ENCODE results near the gene PBX3.

The PBX3 gene

DNA sequence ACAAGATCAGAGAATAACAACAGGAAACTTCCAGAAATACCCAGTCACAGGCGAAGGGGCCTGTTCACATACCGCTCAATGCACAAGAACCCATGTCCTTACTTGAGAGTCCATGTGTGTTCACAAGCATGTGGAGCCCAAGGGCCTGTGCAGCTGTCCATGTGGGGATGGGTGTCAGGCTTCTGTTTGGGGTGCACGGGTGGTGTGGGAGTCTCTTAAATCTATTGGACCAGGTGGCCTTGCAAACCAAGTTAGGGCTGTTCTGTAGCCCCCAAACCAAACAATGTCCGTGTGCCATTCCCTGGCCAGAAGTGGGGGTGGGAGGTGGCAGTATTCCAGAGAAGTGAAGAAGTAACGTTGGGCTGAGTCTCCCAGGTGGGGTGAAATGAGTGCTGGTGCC, 222.3 kb downstream of the PBX3 start:
- no peaks in the 10 kb centered on the region for H3K79me2 ChIP-seq (ENCODE audit: control insufficient read depth, insufficient read depth, low read length, unreplicated experiment)
- H3K36me3 ChIP-seq (ENCODE audit: insufficient read depth, low read length), result no peaks in the 10 kb centered on the region
- H3K27me3 ChIP-seq (ENCODE audit: insufficient read depth, low read length), result no peaks in the 10 kb centered on the region
- H3K4me3 ChIP-seq (ENCODE audit: low read depth, low read length), result no peak overlapping the region
- H3K27ac ChIP-seq (ENCODE audit: low read depth, low read length), result no peak overlapping the region
- no peaks in the 10 kb centered on the region for H3K4me1 ChIP-seq (ENCODE audit: control insufficient read depth, insufficient read depth, low read length, unreplicated experiment)
- H2AFZ ChIP-seq (ENCODE audit: low read length, unreplicated experiment), result no peak overlapping the region

DNA sequence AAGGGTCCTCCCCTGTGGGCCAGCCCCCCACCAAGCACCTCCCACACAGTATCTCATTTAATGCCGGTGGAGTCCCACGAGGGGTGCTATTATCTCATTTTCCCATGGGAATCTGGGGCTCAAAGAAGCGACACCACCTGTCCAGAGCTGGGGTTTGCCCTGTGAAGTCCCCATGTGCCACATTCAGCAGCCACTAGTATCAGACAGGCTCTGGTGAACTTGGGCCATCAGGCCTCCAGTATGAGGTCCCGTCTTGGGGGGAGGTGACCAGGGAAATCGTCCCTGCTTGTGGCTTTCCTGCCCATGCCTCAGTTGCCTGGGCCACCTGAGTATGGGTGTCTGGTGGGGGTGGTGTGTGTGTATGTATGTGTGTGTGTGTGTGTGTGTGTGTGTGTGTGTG, 222.7 kb downstream of the PBX3 start:
- H3K4me3 ChIP-seq (ENCODE audit: low read depth, low read length), result no peak overlapping the region
- H3K27me3 ChIP-seq (ENCODE audit: insufficient read depth, low read length), result no peaks in the 10 kb centered on the region
- no peaks in the 10 kb centered on the region for H3K79me2 ChIP-seq (ENCODE audit: control insufficient read depth, insufficient read depth, low read length, unreplicated experiment)
- H3K27ac ChIP-seq (ENCODE audit: low read depth, low read length), result no peak overlapping the region
- no peaks in the 10 kb centered on the region for H3K4me1 ChIP-seq (ENCODE audit: control insufficient read depth, insufficient read depth, low read length, unreplicated experiment)
- no peaks in the 10 kb centered on the region for H3K36me3 ChIP-seq (ENCODE audit: insufficient read depth, low read length)
- H2AFZ ChIP-seq (ENCODE audit: low read length, unreplicated experiment), result no peak overlapping the region

DNA sequence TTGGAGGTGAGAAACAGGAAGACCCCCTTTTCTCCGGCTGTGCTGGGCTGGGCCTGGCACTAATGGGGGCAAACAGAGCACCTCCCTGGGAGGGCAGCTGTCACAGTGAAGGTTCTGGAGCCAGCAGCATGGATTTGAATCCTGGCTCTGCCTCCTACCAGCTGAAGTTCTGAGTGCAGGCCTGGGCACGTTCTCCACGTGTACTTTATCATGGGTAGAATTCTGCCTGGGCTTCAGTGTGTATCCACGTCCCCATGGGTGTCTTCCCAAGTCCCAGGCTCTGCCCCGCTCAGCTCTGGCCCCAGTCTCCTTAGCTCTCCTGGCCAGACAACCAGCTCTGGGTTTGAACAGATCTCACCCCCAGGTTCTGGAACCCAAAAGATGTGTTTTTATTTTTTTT, 223.2 kb downstream of the PBX3 start:
- no peaks in the 10 kb centered on the region for H3K4me1 ChIP-seq (ENCODE audit: control insufficient read depth, insufficient read depth, low read length, unreplicated experiment)
- no peaks in the 10 kb centered on the region for H3K36me3 ChIP-seq (ENCODE audit: insufficient read depth, low read length)
- no peaks in the 10 kb centered on the region for H3K27me3 ChIP-seq (ENCODE audit: insufficient read depth, low read length)
- no peak overlapping the region for H3K27ac ChIP-seq (ENCODE audit: low read depth, low read length)
- no peak overlapping the region for H2AFZ ChIP-seq (ENCODE audit: low read length, unreplicated experiment)
- no peak overlapping the region for H3K4me3 ChIP-seq (ENCODE audit: low read depth, low read length)
- H3K79me2 ChIP-seq (ENCODE audit: control insufficient read depth, insufficient read depth, low read length, unreplicated experiment), result no peaks in the 10 kb centered on the region

DNA sequence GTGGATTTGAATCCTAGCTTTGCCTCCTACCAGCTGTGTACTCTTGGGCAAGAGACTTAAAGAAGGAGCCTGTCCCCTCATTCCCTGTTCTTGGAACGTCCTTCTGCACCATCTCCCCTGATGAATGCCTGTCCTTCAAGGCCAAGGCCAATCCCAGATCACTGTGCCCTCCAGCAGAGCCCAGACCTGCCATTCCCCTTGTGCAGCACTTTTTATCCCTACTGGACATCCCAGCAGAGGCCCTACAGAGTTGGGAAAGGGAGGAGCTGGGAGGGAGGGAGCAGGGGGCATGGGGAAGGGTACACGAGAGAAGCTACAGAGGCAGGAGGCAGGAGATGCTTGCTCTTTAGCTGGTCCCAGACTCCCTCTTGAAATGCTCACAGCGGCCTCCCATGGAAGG, 223.9 kb downstream of the PBX3 start:
- no peak overlapping the region for H3K27ac ChIP-seq (ENCODE audit: low read depth, low read length)

GRCh38 chr9:125972012-125972729, 225.0 kb downstream of the PBX3 start:
- H3K36me3 ChIP-seq (ENCODE audit: insufficient read depth, low read length), result no peaks in the 10 kb centered on the region
- H3K27ac ChIP-seq (ENCODE audit: low read depth, low read length), result no peak overlapping the region
- no peak overlapping the region for H3K4me3 ChIP-seq (ENCODE audit: low read depth, low read length)
- no peaks in the 10 kb centered on the region for H3K4me1 ChIP-seq (ENCODE audit: control insufficient read depth, insufficient read depth, low read length, unreplicated experiment)
- H3K79me2 ChIP-seq (ENCODE audit: control insufficient read depth, insufficient read depth, low read length, unreplicated experiment), result no peaks in the 10 kb centered on the region
- no peaks in the 10 kb centered on the region for H3K27me3 ChIP-seq (ENCODE audit: insufficient read depth, low read length)
- H2AFZ ChIP-seq (ENCODE audit: low read length, unreplicated experiment), result no peak overlapping the region

More for the DNA sequence above, 223.9 kb downstream of the PBX3 start:
- Histone ChIP-seq H3K27me3 (ENCODE audit: insufficient read depth, low read length) (no peaks in the 10 kb centered on the region), H2AFZ (ENCODE audit: low read length, unreplicated experiment) (no peak overlapping the region), H3K4me1 (ENCODE audit: control insufficient read depth, insufficient read depth, low read length, unreplicated experiment) (no peaks in the 10 kb centered on the region), H3K36me3 (ENCODE audit: insufficient read depth, low read length) (no peaks in the 10 kb centered on the region), H3K4me3 (ENCODE audit: low read depth, low read length) (no peak overlapping the region), H3K79me2 (ENCODE audit: control insufficient read depth, insufficient read depth, low read length, unreplicated experiment) (no peaks in the 10 kb centered on the region)

- Histone ChIP-seq H2AFZ (ENCODE audit: low read length, unreplicated experiment) (no peak overlapping the region), H3K79me2 (ENCODE audit: control insufficient read depth, insufficient read depth, low read length, unreplicated experiment) (no peaks in the 10 kb centered on the region)
These were observed 226.4 kb downstream of the PBX3 start for GRCh38 chr9:125973547-125973946.

DNA sequence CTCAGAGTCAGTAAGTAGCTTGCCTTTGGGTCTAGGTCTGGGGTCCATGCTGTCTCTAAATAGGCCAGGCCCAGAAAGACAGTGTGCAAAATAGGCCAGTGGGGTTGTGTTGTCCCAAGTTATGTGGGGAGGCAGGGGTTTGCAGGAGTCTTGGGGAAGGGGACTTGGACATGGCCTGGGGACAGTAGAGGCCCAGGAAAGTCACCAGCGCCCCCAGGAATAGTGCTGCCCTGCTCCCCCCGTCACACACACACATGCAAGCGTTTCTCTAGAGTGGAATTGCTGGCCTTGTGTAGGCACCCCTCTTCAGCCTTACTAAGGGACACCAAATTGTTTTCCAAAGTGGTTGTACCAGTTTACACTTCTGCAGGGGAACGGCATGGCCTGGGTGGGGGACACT, 227.5 kb downstream of the PBX3 start:
- no peak overlapping the region for H3K27ac ChIP-seq (ENCODE audit: low read depth, low read length)
- H3K4me3 ChIP-seq (ENCODE audit: low read depth, low read length), result no peak overlapping the region
- no peaks in the 10 kb centered on the region for H3K79me2 ChIP-seq (ENCODE audit: control insufficient read depth, insufficient read depth, low read length, unreplicated experiment)
- H3K27me3 ChIP-seq (ENCODE audit: insufficient read depth, low read length), result no peaks in the 10 kb centered on the region
- no peak overlapping the region for H2AFZ ChIP-seq (ENCODE audit: low read length, unreplicated experiment)
- H3K36me3 ChIP-seq (ENCODE audit: insufficient read depth, low read length), result no peaks in the 10 kb centered on the region
- H3K4me1 ChIP-seq (ENCODE audit: control insufficient read depth, insufficient read depth, low read length, unreplicated experiment), result no peaks in the 10 kb centered on the region

More at GRCh38 chr9:125973547-125973946, 226.4 kb downstream of the PBX3 start:
- Histone ChIP-seq H3K4me1 (ENCODE audit: control insufficient read depth, insufficient read depth, low read length, unreplicated experiment) (no peaks in the 10 kb centered on the region), H3K27me3 (ENCODE audit: insufficient read depth, low read length) (no peaks in the 10 kb centered on the region), H3K36me3 (ENCODE audit: insufficient read depth, low read length) (no peaks in the 10 kb centered on the region), H3K27ac (ENCODE audit: low read depth, low read length) (no peak overlapping the region), H3K4me3 (ENCODE audit: low read depth, low read length) (no peak overlapping the region)

DNA sequence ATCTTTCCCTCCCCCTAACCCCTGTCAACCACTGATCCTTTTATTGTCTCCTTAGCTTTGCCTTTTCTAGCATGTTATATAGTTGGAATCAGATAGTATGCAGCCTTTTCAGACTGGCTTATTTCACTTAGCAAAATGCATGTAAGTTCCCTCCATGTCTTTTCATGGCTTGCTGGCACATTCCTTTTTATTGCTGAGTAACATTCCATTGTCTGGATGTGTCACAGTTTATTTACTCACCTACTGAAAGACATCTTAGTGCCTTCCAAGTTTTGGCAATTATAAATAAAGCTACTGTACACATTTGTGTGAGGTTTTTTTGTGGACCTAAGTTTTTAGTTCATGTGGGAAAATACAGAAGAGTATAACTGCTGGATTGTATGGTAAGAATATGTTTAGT, 230.1 kb downstream of the PBX3 start:
- Histone ChIP-seq H3K27ac (ENCODE audit: low read depth, low read length) (no peak overlapping the region), H3K36me3 (ENCODE audit: insufficient read depth, low read length) (no peaks in the 10 kb centered on the region), H3K4me3 (ENCODE audit: low read depth, low read length) (no peak overlapping the region), H3K4me1 (ENCODE audit: control insufficient read depth, insufficient read depth, low read length, unreplicated experiment) (no peaks in the 10 kb centered on the region), H3K27me3 (ENCODE audit: insufficient read depth, low read length) (peaks cover 4% of the 10 kb centered on the region; the same call in 1 of the 2 replicates), H3K79me2 (ENCODE audit: control insufficient read depth, insufficient read depth, low read length, unreplicated experiment) (no peaks in the 10 kb centered on the region), H2AFZ (ENCODE audit: low read length, unreplicated experiment) (no peak overlapping the region)

GRCh38 chr9:125979383-125979782, 232.2 kb downstream of the PBX3 start:
- no peak overlapping the region for H3K4me3 ChIP-seq (ENCODE audit: low read depth, low read length)
- no peak overlapping the region for H3K27ac ChIP-seq (ENCODE audit: low read depth, low read length)
- peaks cover 12% of the 10 kb centered on the region; the same call in 1 of the 2 replicates for H3K27me3 ChIP-seq (ENCODE audit: insufficient read depth, low read length)
- no peaks in the 10 kb centered on the region for H3K4me1 ChIP-seq (ENCODE audit: control insufficient read depth, insufficient read depth, low read length, unreplicated experiment)
- H2AFZ ChIP-seq (ENCODE audit: low read length, unreplicated experiment), result no peak overlapping the region
- H3K79me2 ChIP-seq (ENCODE audit: control insufficient read depth, insufficient read depth, low read length, unreplicated experiment), result no peaks in the 10 kb centered on the region
- no peaks in the 10 kb centered on the region for H3K36me3 ChIP-seq (ENCODE audit: insufficient read depth, low read length)

- no peak overlapping the region for H3K4me3 ChIP-seq (ENCODE audit: low read depth, low read length)
- H2AFZ ChIP-seq (ENCODE audit: low read length, unreplicated experiment), result no peak overlapping the region
- no peaks in the 10 kb centered on the region for H3K4me1 ChIP-seq (ENCODE audit: control insufficient read depth, insufficient read depth, low read length, unreplicated experiment)
- no peak overlapping the region for H3K27ac ChIP-seq (ENCODE audit: low read depth, low read length)
- peaks cover 12% of the 10 kb centered on the region; the same call in 1 of the 2 replicates for H3K27me3 ChIP-seq (ENCODE audit: insufficient read depth, low read length)
- H3K36me3 ChIP-seq (ENCODE audit: insufficient read depth, low read length), result no peaks in the 10 kb centered on the region
- no peaks in the 10 kb centered on the region for H3K79me2 ChIP-seq (ENCODE audit: control insufficient read depth, insufficient read depth, low read length, unreplicated experiment)
These were observed 235.7 kb downstream of the PBX3 start for GRCh38 chr9:125982798-125983406.

GRCh38 chr9:125983681-125984080, 236.5 kb downstream of the PBX3 start:
- Histone ChIP-seq H3K36me3 (ENCODE audit: insufficient read depth, low read length) (no peaks in the 10 kb centered on the region), H2AFZ (ENCODE audit: low read length, unreplicated experiment) (no peak overlapping the region), H3K79me2 (ENCODE audit: control insufficient read depth, insufficient read depth, low read length, unreplicated experiment) (no peaks in the 10 kb centered on the region), H3K27me3 (ENCODE audit: insufficient read depth, low read length) (peaks cover 12% of the 10 kb centered on the region; the same call in 1 of the 2 replicates), H3K27ac (ENCODE audit: low read depth, low read length) (no peak overlapping the region), H3K4me3 (ENCODE audit: low read depth, low read length) (no peak overlapping the region), H3K4me1 (ENCODE audit: control insufficient read depth, insufficient read depth, low read length, unreplicated experiment) (no peaks in the 10 kb centered on the region)
